GM18951 (cell line): ENCODE results near the gene ECHS1.
A peak's percentile ranks its signal among the peaks of the same experiment; 100 is the strongest.

ENCODE experiments used
- POLR2A ChIP-seq: IDR thresholded peaks from 4 replicates; pipeline ENCODE4 v1.6.1; 2011; ENCODE audit warnings: mild to moderate bottlenecking; ENCODE audit not compliant: insufficient read length, insufficient read depth; ENCODE audit errors: extremely low read depth
- in situ Hi-C: fragments of 300-500 bp; cut with MboI; formaldehyde crosslinking; loops from one replicate; pipeline ENCODE4 v1.12.0; 2022; ENCODE audit warnings: low sequenced_read_pairs, mixed read lengths, inconsistent platforms; ENCODE audit not compliant: unreplicated experiment

Gene ECHS1

GRCh38 chr10:133365461-133366129, 7.6 kb downstream of the ECHS1 start:
- TF ChIP-seq POLR2A = no peak
- in situ Hi-C loops = no loop called here

- TF ChIP-seq POLR2A = no peak
- in situ Hi-C loops = no loop called here
Measured at GRCh38 chr10:133364645-133365431, 8.3 kb downstream of the ECHS1 start.

- in situ Hi-C loops = no loop called here
- TF ChIP-seq POLR2A = no peak
Measured at GRCh38 chr10:133362846-133363245, 10.3 kb downstream of the ECHS1 start.

DNA sequence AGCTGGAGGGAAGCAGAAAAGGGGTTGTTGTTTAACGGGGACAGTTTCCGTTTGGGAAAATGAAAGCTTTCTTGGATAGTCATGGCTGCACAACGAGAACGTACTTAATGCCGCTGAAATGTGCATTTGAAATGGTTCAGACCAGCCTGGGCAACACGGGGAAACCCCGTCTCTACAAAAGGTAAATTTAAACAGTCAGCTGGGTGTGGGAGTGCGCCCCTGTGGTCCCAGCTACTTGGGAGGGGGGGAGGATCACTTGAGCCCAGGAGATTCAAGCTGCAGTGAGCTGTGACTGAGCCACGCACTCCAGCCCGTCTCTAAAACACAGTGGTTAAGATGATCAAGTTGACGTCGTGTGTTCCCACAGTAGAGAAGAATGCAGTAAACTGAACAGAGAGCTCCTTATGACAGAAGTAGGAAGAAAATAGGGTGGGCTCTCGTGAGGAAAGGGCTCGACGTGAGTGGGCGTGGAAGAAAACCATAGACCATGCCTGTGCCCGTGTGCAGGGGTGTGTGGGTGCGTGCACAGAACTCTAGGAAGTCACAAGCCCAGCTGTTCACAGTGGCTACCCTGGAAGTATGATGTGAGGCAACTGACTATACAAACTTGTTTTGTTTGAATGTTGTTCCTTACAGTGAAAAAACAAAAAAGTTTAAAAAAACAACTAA, 11.2 kb downstream of the ECHS1 start:
- TF ChIP-seq POLR2A = no peak
- in situ Hi-C loops = no loop called here

- in situ Hi-C loops = no loop called here
- no peak for TF ChIP-seq POLR2A
Measured at GRCh38 chr10:133361227-133361626, 11.9 kb downstream of the ECHS1 start.

- in situ Hi-C loops = no loop called here
- TF ChIP-seq POLR2A = no peak
Measured at GRCh38 chr10:133359972-133360610, 13.1 kb downstream of the ECHS1 start.

- TF ChIP-seq POLR2A = no peak
- in situ Hi-C loops = no loop called here
Measured at GRCh38 chr10:133359554-133359971, 13.6 kb downstream of the ECHS1 start.

GRCh38 chr10:133358925-133359310, 14.2 kb downstream of the ECHS1 start:
- no peak for TF ChIP-seq POLR2A
- in situ Hi-C loops = no loop called here

GRCh38 chr10:133358162-133358924, 14.8 kb downstream of the ECHS1 start:
- in situ Hi-C loops = no loop called here
- TF ChIP-seq POLR2A = no peak

DNA sequence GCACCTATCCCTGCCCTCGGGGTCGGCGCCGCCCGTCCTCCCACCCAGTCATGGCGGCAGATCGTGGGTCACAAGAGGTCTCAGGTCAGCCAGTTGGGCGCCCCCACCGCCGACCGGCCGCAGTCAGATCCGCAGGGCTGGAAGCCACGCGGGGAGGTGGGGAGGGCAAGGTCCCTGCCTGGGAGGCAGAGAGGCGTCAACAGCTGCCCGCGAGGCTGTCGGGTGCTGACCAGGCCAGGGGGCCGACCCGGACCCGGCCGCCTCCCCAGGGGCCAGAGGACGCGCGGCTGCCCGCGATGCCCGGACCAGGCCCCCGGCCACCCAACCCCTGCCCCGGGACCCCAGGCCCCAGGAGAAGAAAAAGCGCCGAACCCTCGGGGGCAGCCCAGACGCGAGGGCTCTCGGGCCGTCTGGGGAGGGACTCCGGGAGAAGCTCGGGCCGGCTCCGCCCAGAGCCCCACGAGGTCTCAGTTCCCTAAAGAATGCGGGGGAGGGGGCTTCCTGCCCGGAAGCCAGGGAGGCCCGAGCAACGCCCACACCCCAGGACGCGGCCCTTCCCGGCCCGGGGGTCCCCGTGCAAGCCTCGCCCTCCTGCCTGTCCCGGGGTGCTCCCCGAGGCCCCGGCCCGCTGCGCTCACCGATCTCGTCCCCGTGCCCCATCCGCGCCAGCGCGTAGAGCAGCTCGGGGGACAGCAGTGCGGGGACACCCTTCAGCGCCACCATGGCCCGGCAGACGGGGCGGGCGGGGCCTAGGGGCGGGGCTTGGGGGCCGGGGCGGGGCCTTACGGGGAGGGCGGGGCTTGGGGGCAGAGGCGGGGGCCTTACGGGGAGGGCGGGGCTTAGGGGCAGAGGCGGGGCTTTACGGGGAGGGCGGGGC, 15.6 kb downstream of the ECHS1 start, which contains the start of gene FUOM:
Gene FUOM, minus strand, starts transcription at position 735 of the 877 bp plus-strand sequence. Its CDS starts 12 bp downstream, at position 723.
- TF ChIP-seq POLR2A = peak; percentile 71
- in situ Hi-C loops = no loop called here

DNA sequence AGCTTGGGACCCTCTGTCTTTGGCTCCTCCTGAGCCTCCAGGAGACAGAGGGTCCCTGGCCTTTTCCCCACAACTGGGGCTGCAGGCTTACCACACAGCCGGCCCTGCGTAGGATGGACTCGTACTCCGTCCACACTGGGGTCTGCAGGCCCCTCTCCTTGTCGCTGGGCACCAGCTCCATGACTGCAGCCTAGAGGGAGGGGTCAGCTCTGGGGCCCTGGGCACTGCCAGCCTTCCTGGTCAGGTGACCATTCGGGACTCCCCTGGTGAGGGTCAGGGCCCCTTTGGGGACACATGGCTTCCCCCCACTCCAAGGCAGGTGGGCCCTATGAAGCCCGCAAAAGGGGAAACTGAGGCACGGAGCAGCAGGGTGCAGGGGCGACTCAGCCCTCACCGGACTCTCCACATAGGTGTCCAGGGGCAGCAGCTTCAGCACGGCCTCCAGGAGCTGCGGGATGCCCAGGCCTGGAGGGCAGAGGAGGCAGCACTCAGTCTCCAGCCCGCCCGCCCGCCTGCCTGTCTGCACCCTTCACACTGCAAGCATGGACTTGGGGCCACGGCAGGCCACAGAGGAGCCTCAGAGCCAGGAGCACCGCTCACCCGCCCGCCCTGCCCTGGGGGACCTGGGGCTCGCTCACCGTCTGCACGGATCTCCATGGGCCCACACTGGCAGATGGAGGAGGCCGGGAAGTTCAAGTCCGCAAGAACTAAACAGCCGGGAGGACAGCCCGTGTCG, 16.4 kb downstream of the ECHS1 start:
- no peak for TF ChIP-seq POLR2A
- in situ Hi-C loops = no loop called here
